Measurements from ENCODE around the gene PDLIM5.

DNA sequence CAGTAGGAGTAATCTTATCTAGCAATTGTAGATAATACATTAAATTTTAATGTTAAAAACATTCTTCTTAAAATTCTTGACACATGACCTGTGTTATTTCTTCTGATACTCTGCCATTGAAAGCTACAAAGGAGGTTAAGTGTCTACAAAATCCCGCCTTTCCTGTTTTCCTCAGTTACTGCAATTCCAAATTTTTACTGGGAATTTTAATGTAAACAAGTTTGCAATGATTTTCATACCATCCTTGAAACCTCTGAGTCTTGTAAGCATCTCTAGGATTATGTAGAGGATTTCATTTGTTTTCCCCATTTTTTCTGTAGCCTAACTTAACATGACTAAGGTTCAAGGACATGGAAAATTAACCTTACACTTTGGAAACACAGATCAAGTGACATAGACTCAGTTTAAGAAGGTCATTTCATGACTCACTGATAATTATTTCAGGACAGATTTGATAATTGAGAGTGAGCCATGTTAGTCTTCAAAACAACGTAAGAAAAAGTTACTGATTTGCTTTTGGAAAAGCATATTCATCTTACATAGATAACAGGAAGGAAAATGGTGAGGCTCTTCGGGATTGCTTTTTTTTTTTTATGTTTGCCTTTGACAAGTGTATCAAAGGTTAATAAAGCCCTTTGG lies 39.6 kb upstream of the PDLIM5 start:
- TF ChIP-seq, protein P1, sequence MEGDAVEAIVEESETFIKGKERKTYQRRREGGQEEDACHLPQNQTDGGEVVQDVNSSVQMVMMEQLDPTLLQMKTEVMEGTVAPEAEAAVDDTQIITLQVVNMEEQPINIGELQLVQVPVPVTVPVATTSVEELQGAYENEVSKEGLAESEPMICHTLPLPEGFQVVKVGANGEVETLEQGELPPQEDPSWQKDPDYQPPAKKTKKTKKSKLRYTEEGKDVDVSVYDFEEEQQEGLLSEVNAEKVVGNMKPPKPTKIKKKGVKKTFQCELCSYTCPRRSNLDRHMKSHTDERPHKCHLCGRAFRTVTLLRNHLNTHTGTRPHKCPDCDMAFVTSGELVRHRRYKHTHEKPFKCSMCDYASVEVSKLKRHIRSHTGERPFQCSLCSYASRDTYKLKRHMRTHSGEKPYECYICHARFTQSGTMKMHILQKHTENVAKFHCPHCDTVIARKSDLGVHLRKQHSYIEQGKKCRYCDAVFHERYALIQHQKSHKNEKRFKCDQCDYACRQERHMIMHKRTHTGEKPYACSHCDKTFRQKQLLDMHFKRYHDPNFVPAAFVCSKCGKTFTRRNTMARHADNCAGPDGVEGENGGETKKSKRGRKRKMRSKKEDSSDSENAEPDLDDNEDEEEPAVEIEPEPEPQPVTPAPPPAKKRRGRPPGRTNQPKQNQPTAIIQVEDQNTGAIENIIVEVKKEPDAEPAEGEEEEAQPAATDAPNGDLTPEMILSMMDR (optimal IDR thresholded peaks at IDR 0.05 in 1 of 3, IDR thresholded peaks at IDR 0.05 in 1 of 3, conservative IDR thresholded peaks at IDR 0.05 in 1 of 3; ENCODE audit: extremely low read depth in 1 of 3, insufficient read depth in 2 of 3, low read length in 3 of 3) = no peak
- no peak for TF ChIP-seq EZH2 (IDR thresholded peaks at IDR 0.05; ENCODE audit: low read length)
